Osteocyte (in vitro differentiated cells): ENCODE results near the gene SF1. TPM values are rescaled to one million over a fixed set of nuclear protein-coding genes. Genes with fewer than 3 reads are reported as not detected.

Experiments
- DNase-seq: peaks from one replicate; pipeline ENCODE4 v3.0.0; 2021; ENCODE audit warnings: mixed read lengths; ENCODE audit not compliant: unreplicated experiment; ENCODE audit errors: extremely low spot score
- H3K27ac Mint-ChIP-seq: one replicate; pipeline ENCODE4 v1.8.0; 2021; ENCODE audit warnings: mild to moderate bottlenecking, mixed read lengths; ENCODE audit not compliant: unreplicated experiment
- H3K27me3 Mint-ChIP-seq: one replicate; pipeline ENCODE4 v1.8.0; 2021; ENCODE audit warnings: mixed read lengths; ENCODE audit not compliant: unreplicated experiment
- H3K36me3 Mint-ChIP-seq: one replicate; pipeline ENCODE4 v1.8.0; 2021; ENCODE audit warnings: mixed read lengths; ENCODE audit not compliant: unreplicated experiment
- H3K4me1 Mint-ChIP-seq: one replicate; pipeline ENCODE4 v1.8.0; 2021; ENCODE audit warnings: mixed read lengths; ENCODE audit not compliant: unreplicated experiment
- H3K4me3 Mint-ChIP-seq: one replicate; pipeline ENCODE4 v1.8.0; 2021; ENCODE audit warnings: mild to moderate bottlenecking, moderate library complexity, mixed read lengths; ENCODE audit not compliant: unreplicated experiment
- H3K9me3 Mint-ChIP-seq: one replicate; pipeline ENCODE4 v1.8.0; 2021; ENCODE audit warnings: mixed read lengths; ENCODE audit not compliant: unreplicated experiment
- total RNA-seq: library from RNA; stranded (reverse); gene quantifications from 2 replicates; pipeline ENCODE4 v1.2.1, GENCODE V29; 2021
- TF ChIP-seq, protein P1 (sequence below): fragments of 200-600 bp; sonication (generic); IDR thresholded peaks from 2 replicates; pipeline ENCODE4 v1.5.0; 2021; ENCODE audit warnings: antibody characterized with exemption, mild to moderate bottlenecking, moderate library complexity

Gene SF1
- total RNA-seq, 1 donor from 2014 or later: 290 TPM

DNA sequence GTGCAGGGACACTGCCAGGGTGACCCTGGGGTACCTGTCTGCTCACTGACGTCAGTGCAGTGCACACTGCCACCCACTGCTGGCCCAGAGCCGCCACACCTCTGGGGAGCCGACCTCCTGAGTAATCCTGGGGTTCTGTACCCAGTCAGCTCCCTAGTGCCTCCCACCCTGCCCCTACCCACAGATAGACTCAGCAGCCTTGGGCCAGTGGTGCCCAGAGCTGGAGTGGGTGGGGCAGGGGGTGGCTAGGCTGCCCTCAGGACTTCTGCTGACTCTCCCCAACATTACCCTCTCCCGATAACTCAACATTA, 61.1 kb downstream of the SF1 start:
- Mint-ChIP-seq H3K9me3 (no peaks in the 10 kb centered on the region), H3K27ac (no peak overlapping the region), H3K4me1 (peaks cover 4% of the 10 kb centered on the region), H3K36me3 (no peaks in the 10 kb centered on the region), H3K4me3 (no peak overlapping the region), H3K27me3 (peaks cover 82% of the 10 kb centered on the region)
- TF ChIP-seq, protein P1, sequence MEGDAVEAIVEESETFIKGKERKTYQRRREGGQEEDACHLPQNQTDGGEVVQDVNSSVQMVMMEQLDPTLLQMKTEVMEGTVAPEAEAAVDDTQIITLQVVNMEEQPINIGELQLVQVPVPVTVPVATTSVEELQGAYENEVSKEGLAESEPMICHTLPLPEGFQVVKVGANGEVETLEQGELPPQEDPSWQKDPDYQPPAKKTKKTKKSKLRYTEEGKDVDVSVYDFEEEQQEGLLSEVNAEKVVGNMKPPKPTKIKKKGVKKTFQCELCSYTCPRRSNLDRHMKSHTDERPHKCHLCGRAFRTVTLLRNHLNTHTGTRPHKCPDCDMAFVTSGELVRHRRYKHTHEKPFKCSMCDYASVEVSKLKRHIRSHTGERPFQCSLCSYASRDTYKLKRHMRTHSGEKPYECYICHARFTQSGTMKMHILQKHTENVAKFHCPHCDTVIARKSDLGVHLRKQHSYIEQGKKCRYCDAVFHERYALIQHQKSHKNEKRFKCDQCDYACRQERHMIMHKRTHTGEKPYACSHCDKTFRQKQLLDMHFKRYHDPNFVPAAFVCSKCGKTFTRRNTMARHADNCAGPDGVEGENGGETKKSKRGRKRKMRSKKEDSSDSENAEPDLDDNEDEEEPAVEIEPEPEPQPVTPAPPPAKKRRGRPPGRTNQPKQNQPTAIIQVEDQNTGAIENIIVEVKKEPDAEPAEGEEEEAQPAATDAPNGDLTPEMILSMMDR: no peak
- DNase-seq: no peak

DNA sequence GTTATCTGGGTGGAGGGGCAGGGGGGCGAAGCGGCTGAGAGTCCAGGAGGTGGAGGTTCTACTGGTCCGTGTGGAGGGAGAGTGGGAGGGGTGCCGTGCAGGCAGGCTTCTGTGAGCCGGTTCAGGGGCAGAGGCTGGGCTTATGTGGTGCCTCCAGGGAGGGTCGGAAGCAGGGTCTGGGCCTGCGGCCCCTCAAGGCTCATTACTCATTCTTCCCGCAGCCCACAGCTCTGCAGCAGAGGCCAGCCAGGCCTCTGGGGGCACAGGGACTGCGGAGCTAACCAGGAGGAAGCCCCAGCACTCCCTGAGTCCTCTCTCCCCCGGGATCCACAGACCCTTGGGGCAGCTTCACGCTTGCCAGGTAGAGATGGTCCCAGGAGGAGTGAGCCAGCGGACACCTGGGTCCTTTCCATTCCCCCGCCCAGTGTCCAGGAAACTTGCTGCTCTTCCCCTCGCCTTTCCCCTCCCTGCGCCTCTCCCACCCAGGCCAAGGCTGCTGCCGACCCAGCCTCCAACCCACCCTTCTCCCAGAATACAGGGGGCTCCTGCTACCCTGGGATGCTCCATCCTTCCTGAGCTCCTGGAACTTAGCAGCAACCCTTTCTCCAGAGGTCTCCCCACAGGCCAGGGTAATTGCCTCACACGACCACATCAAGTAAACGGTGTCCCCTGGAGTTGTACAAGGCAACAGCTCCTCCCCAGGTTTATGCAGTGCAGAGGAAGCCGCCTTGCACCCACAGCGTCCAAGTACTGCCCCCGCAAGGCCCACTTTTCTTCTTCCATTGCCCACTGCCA, 61.7 kb downstream of the SF1 start:
- Mint-ChIP-seq H3K9me3 (no peaks in the 10 kb centered on the region), H3K27me3 (peaks cover 78% of the 10 kb centered on the region), H3K4me3 (no peak overlapping the region), H3K4me1 (peaks cover 6% of the 10 kb centered on the region), H3K36me3 (no peaks in the 10 kb centered on the region), H3K27ac (no peak overlapping the region)
- no peak for DNase-seq
- TF ChIP-seq, protein P1: no peak

DNA sequence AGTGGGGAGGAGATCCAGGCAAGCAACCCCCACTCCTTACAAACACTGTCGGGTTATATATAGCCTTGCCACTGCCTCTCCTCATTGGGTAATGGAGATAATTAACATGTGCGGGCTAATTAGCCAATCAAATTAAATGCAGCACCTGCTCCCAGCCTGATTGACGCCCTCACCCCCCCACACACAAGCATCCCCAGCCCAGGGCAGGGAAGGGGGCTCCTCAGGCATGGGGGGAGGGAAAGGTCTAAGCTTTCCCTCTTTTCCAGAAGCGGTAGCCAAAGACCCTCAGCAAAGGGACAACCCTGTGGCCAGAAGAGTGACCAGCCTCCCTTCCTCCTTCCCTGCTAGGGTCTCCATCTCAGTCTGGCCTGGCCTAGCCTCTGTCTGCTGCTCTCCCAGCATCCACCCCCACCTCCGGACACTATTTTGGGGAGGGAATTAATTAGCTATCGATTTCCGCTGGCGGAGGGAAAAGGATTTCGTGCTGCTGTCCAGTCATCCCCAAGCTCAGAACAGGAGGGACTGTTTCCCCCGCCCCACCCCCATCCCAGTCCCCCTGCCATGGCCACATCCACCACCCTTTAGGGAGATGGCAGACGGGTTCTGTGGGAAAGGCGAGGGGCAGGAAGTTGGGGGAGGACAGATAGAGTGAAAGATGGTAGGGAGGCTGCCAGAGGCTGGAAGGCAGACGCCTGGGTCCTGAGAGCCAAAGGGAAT, 62.4 kb downstream of the SF1 start:
- no peak for DNase-seq
- H3K4me3 Mint-ChIP-seq: no peak overlapping the region
- no peaks in the 10 kb centered on the region for H3K9me3 Mint-ChIP-seq
- TF ChIP-seq, protein P1: no peak
- H3K36me3 Mint-ChIP-seq: no peaks in the 10 kb centered on the region
- H3K4me1 Mint-ChIP-seq: peaks cover 10% of the 10 kb centered on the region
- peaks cover 72% of the 10 kb centered on the region for H3K27me3 Mint-ChIP-seq
- no peak overlapping the region for H3K27ac Mint-ChIP-seq

DNA sequence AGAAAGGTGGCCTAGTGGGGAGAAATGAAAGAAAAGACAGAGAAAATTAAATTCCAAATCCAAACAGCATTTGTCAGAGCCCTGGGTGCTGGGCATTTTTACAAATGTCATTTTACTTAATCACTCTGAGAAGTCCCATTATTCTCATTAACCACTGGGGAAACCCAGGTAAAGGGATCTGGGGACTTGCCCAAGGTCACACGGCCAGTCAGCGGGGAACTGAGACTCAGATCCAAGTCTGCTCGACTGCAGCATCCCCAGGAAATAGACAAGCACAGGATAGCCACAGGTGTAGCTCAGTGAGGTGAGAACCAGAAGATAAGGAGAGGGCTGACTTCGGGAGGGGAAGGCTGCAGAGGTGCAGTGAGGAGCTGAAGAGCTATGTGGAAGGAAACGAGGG, 63.2 kb downstream of the SF1 start:
- no peaks in the 10 kb centered on the region for H3K9me3 Mint-ChIP-seq
- peaks cover 66% of the 10 kb centered on the region for H3K27me3 Mint-ChIP-seq
- H3K4me1 Mint-ChIP-seq: peaks cover 18% of the 10 kb centered on the region
- DNase-seq: no peak
- H3K4me3 Mint-ChIP-seq: no peak overlapping the region
- H3K27ac Mint-ChIP-seq: no peak overlapping the region
- no peaks in the 10 kb centered on the region for H3K36me3 Mint-ChIP-seq
- TF ChIP-seq, protein P1: no peak

DNA sequence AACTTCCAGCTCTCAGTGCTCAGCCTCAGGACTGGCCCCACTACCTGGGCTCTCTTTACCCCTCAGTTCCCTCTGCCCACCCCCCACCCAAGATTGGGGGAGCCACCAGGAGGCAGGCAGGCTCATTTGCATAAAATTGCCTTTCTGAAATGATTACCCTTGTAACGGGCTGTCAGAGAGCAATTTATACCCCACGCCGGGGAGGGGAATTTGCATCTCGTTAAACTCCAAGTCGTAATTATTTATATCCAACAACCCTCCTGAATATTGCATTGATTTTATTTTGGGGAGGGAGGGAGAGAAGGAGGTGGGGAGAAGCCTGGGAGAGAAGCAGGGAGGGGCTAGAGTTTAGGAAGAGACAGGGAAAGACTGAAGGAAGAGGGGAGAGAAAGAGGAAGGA, 63.7 kb downstream of the SF1 start:
- no peaks in the 10 kb centered on the region for H3K9me3 Mint-ChIP-seq
- TF ChIP-seq, protein P1: no peak
- peaks cover 19% of the 10 kb centered on the region for H3K4me1 Mint-ChIP-seq
- no peak overlapping the region for H3K27ac Mint-ChIP-seq
- DNase-seq: no peak
- peaks cover 64% of the 10 kb centered on the region for H3K27me3 Mint-ChIP-seq
- no peaks in the 10 kb centered on the region for H3K36me3 Mint-ChIP-seq
- H3K4me3 Mint-ChIP-seq: no peak overlapping the region
